Measurements from ENCODE around the gene RYR1.

GRCh38 chr19:38399081-38399480 is 34.4 kb upstream of the RYR1 start:
- TF ChIP-seq CTCF (IDR thresholded peaks at IDR 0.05; ENCODE audit: borderline replicate concordance, extremely low read depth, low read length, poor library complexity, severe bottlenecking) (no peak), EZH2 (IDR thresholded peaks at IDR 0.05; ENCODE audit: borderline replicate concordance, low read depth, low read length, severe bottlenecking) (no peak)

Data from DND-41 (cell line).